T-helper 17 cell (primary cell): ENCODE measurements around the gene CFAP299. TPM values are rescaled to one million over a fixed set of nuclear protein-coding genes. Genes with fewer than 3 reads are reported as not detected.

ENCODE experiments used
- ATAC-seq: fragments of 150-1000 bp; cut with Tn5 transposase; 2 replicates; pipeline ENCODE4 v1.10.0; 2021; ENCODE audit warnings: mild to moderate bottlenecking, moderate library complexity
- DNase-seq, 3 donors: peaks; one replicate each; pipeline versions ENCODE4 v3.0.0 to v3.0.0-alpha.2; 2020 to 2021
- H3K9me3 ChIP-seq: one replicate; pipeline ENCODE4 v1.7.0; 2013; ENCODE audit warnings: low read length, mild to moderate bottlenecking; ENCODE audit not compliant: control insufficient read depth, poor library complexity, severe bottlenecking
- H3K27ac Mint-ChIP-seq: one replicate; pipeline ENCODE4 v1.8.0; 2022; ENCODE audit warnings: mild to moderate bottlenecking, moderate library complexity, mixed read lengths
- H3K27me3 Mint-ChIP-seq: one replicate; pipeline ENCODE4 v1.8.0; 2022; ENCODE audit warnings: mixed read lengths
- H3K36me3 Mint-ChIP-seq: one replicate; pipeline ENCODE4 v1.8.0; 2022; ENCODE audit warnings: low read depth, mixed read lengths
- H3K4me1 Mint-ChIP-seq: one replicate; pipeline ENCODE4 v1.8.0; 2022; ENCODE audit warnings: mild to moderate bottlenecking, mixed read lengths
- H3K4me3 Mint-ChIP-seq: one replicate; pipeline ENCODE4 v1.8.0; 2022; ENCODE audit warnings: mild to moderate bottlenecking, moderate library complexity, mixed read lengths
- total RNA-seq, 4 donors: library from RNA in 2 of 4; stranded (reverse) in 2 of 4; gene quantifications; one replicate each; pipeline ENCODE4 v1.2.3 and lab custom pipeline; 2022 to 2026

The CFAP299 gene
- total RNA-seq, 2 donors from 2014 or later: not detected

GRCh38 chr4:80846210-80846609, 510.7 kb downstream of the CFAP299 start:
- no peak overlapping the region for H3K4me3 Mint-ChIP-seq
- no peak overlapping the region for H3K27ac Mint-ChIP-seq
- no peak for ATAC-seq
- no peaks in the 10 kb centered on the region for H3K27me3 Mint-ChIP-seq
- H3K9me3 ChIP-seq: no peaks in the 10 kb centered on the region
- peaks cover 8% of the 10 kb centered on the region for H3K4me1 Mint-ChIP-seq
- no peak for DNase-seq
- H3K36me3 Mint-ChIP-seq: no peaks in the 10 kb centered on the region

- H3K9me3 ChIP-seq: no peaks in the 10 kb centered on the region
- Mint-ChIP-seq H3K4me3 (no peak overlapping the region), H3K36me3 (no peaks in the 10 kb centered on the region), H3K27me3 (no peaks in the 10 kb centered on the region), H3K4me1 (peaks cover 2% of the 10 kb centered on the region), H3K27ac (no peak overlapping the region)
- ATAC-seq (no peak), DNase-seq (no peak)
These were observed 516.5 kb downstream of the CFAP299 start for GRCh38 chr4:80852061-80852460.

- no peaks in the 10 kb centered on the region for H3K9me3 ChIP-seq
- no peaks in the 10 kb centered on the region for H3K27me3 Mint-ChIP-seq
- H3K27ac Mint-ChIP-seq: no peak overlapping the region
- H3K36me3 Mint-ChIP-seq: no peaks in the 10 kb centered on the region
- DNase-seq (no peak), ATAC-seq (no peak)
- H3K4me3 Mint-ChIP-seq: no peak overlapping the region
- H3K4me1 Mint-ChIP-seq: peaks cover 2% of the 10 kb centered on the region
These were observed 538.0 kb downstream of the CFAP299 start for GRCh38 chr4:80873571-80873970.

GRCh38 chr4:80874979-80875378, 539.4 kb downstream of the CFAP299 start:
- Mint-ChIP-seq H3K27ac (no peak overlapping the region), H3K27me3 (peaks cover 4% of the 10 kb centered on the region), H3K4me3 (no peak overlapping the region), H3K36me3 (peaks cover 2% of the 10 kb centered on the region), H3K4me1 (peaks cover 4% of the 10 kb centered on the region)
- DNase-seq (no peak), ATAC-seq (no peak)
- H3K9me3 ChIP-seq: no peaks in the 10 kb centered on the region

GRCh38 chr4:80875642-80876041, 540.1 kb downstream of the CFAP299 start:
- Mint-ChIP-seq H3K4me3 (no peak overlapping the region), H3K27me3 (peaks cover 6% of the 10 kb centered on the region), H3K27ac (no peak overlapping the region), H3K36me3 (peaks cover 3% of the 10 kb centered on the region), H3K4me1 (peaks cover 4% of the 10 kb centered on the region)
- peak; percentile 64 for ATAC-seq
- no peak for DNase-seq
- H3K9me3 ChIP-seq: no peaks in the 10 kb centered on the region

GRCh38 chr4:80876810-80877209, 541.3 kb downstream of the CFAP299 start:
- peaks cover 4% of the 10 kb centered on the region for H3K4me1 Mint-ChIP-seq
- ATAC-seq: no peak
- H3K4me3 Mint-ChIP-seq: no peak overlapping the region
- no peaks in the 10 kb centered on the region for H3K9me3 ChIP-seq
- no peak for DNase-seq
- no peak overlapping the region for H3K27ac Mint-ChIP-seq
- H3K36me3 Mint-ChIP-seq: peaks cover 3% of the 10 kb centered on the region
- peaks cover 6% of the 10 kb centered on the region for H3K27me3 Mint-ChIP-seq

GRCh38 chr4:80878218-80878617, 542.7 kb downstream of the CFAP299 start:
- no peak for ATAC-seq
- Mint-ChIP-seq H3K27me3 (peaks cover 6% of the 10 kb centered on the region), H3K27ac (no peak overlapping the region), H3K4me1 (peaks cover 4% of the 10 kb centered on the region), H3K4me3 (no peak overlapping the region), H3K36me3 (peaks cover 3% of the 10 kb centered on the region)
- no peaks in the 10 kb centered on the region for H3K9me3 ChIP-seq
- DNase-seq: no peak

GRCh38 chr4:80897537-80898303, 562.2 kb downstream of the CFAP299 start:
- H3K4me3 Mint-ChIP-seq: no peak overlapping the region
- no peak overlapping the region for H3K27ac Mint-ChIP-seq
- no peaks in the 10 kb centered on the region for H3K4me1 Mint-ChIP-seq
- H3K36me3 Mint-ChIP-seq: peaks cover 2% of the 10 kb centered on the region
- DNase-seq (no peak), ATAC-seq (no peak)
- H3K9me3 ChIP-seq: peaks cover 3% of the 10 kb centered on the region
- no peaks in the 10 kb centered on the region for H3K27me3 Mint-ChIP-seq

- H3K9me3 ChIP-seq: no peaks in the 10 kb centered on the region
- Mint-ChIP-seq H3K36me3 (no peaks in the 10 kb centered on the region), H3K4me3 (no peak overlapping the region), H3K27me3 (no peaks in the 10 kb centered on the region), H3K27ac (no peak overlapping the region), H3K4me1 (no peaks in the 10 kb centered on the region)
- ATAC-seq: no peak
- no peak for DNase-seq
These were observed 565.4 kb downstream of the CFAP299 start for GRCh38 chr4:80900908-80901307.

- ATAC-seq: no peak
- DNase-seq: no peak
- H3K9me3 ChIP-seq: no peaks in the 10 kb centered on the region
- Mint-ChIP-seq H3K4me1 (no peaks in the 10 kb centered on the region), H3K4me3 (no peak overlapping the region), H3K27me3 (no peaks in the 10 kb centered on the region), H3K36me3 (no peaks in the 10 kb centered on the region), H3K27ac (no peak overlapping the region)
These were observed 567.5 kb downstream of the CFAP299 start for GRCh38 chr4:80903020-80903419.

- ATAC-seq (no peak), DNase-seq (no peak)
- H3K4me1 Mint-ChIP-seq: no peaks in the 10 kb centered on the region
- H3K27me3 Mint-ChIP-seq: no peaks in the 10 kb centered on the region
- H3K4me3 Mint-ChIP-seq: no peak overlapping the region
- H3K27ac Mint-ChIP-seq: no peak overlapping the region
- H3K36me3 Mint-ChIP-seq: no peaks in the 10 kb centered on the region
- H3K9me3 ChIP-seq: no peaks in the 10 kb centered on the region
These were observed 574.4 kb downstream of the CFAP299 start for GRCh38 chr4:80909938-80910337.

GRCh38 chr4:80911458-80911857, 575.9 kb downstream of the CFAP299 start:
- Mint-ChIP-seq H3K4me3 (no peak overlapping the region), H3K4me1 (no peaks in the 10 kb centered on the region), H3K27me3 (peaks cover 1% of the 10 kb centered on the region), H3K27ac (no peak overlapping the region), H3K36me3 (no peaks in the 10 kb centered on the region)
- no peak for ATAC-seq
- H3K9me3 ChIP-seq: no peaks in the 10 kb centered on the region
- no peak for DNase-seq

GRCh38 chr4:80912350-80912749, 576.8 kb downstream of the CFAP299 start:
- Mint-ChIP-seq H3K4me3 (no peak overlapping the region), H3K27ac (no peak overlapping the region), H3K27me3 (peaks cover 8% of the 10 kb centered on the region), H3K4me1 (no peaks in the 10 kb centered on the region), H3K36me3 (no peaks in the 10 kb centered on the region)
- DNase-seq: no peak
- no peak for ATAC-seq
- no peaks in the 10 kb centered on the region for H3K9me3 ChIP-seq

- DNase-seq (no peak), ATAC-seq (no peak)
- Mint-ChIP-seq H3K36me3 (no peaks in the 10 kb centered on the region), H3K4me1 (no peaks in the 10 kb centered on the region), H3K4me3 (no peak overlapping the region), H3K27ac (no peak overlapping the region), H3K27me3 (peaks cover 13% of the 10 kb centered on the region)
- H3K9me3 ChIP-seq: no peaks in the 10 kb centered on the region
These were observed 577.9 kb downstream of the CFAP299 start for GRCh38 chr4:80913381-80913780.
